ENCODE results near the gene ARID2. TPM values are rescaled to one million over a fixed set of nuclear protein-coding genes. Genes with fewer than 3 reads are reported as not detected.

ARID2 gene
- total RNA-seq, 4 donors from 2014 or later = 10.5 to 25.0 (median 11.7) TPM

DNA sequence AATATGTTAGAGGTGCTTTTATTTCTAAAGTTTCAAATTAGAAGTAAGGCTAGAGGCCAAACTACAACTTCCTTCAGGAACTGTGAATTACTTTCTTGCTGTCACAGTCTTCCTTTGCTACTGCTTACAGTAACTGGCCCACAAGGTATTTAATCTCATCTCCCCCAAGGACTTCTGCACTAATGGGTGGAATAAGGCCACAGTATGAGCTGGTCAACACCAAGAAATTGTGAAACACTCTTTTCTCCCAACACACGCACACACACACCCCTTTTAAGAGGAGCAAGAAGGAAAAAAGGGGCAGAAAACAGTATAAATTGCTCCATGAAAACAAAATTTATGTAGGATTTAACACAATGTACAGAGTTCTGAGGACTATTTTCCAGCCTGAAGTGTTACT is 215.3 kb downstream of the ARID2 start:
- Histone ChIP-seq H3K27me3 (no peaks in the 10 kb centered on the region), H3K27ac (no peak overlapping the region), H3K4me1 (no peaks in the 10 kb centered on the region), H3K4me3 (no peak overlapping the region), H3K9me3 (no peaks in the 10 kb centered on the region), H3K36me3 (peaks cover 0 to 56% of the 10 kb centered on the region in 2 donors)
- no peak for ATAC-seq
- no peak for DNase-seq
- in situ Hi-C loops (cut with MboI; ENCODE audit: low sequenced_read_pairs in 4 of 4) (no loop called here), intact Hi-C loops (cut with DNase I; ENCODE audit: low total_unique reads) (no loop called here)
- TF ChIP-seq, protein P1, sequence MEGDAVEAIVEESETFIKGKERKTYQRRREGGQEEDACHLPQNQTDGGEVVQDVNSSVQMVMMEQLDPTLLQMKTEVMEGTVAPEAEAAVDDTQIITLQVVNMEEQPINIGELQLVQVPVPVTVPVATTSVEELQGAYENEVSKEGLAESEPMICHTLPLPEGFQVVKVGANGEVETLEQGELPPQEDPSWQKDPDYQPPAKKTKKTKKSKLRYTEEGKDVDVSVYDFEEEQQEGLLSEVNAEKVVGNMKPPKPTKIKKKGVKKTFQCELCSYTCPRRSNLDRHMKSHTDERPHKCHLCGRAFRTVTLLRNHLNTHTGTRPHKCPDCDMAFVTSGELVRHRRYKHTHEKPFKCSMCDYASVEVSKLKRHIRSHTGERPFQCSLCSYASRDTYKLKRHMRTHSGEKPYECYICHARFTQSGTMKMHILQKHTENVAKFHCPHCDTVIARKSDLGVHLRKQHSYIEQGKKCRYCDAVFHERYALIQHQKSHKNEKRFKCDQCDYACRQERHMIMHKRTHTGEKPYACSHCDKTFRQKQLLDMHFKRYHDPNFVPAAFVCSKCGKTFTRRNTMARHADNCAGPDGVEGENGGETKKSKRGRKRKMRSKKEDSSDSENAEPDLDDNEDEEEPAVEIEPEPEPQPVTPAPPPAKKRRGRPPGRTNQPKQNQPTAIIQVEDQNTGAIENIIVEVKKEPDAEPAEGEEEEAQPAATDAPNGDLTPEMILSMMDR (IDR thresholded peaks at IDR 0.05 in 4 of 5, conservative IDR thresholded peaks at IDR 0.05 in 1 of 5) = no peak
- TF ChIP-seq POLR2A (IDR thresholded peaks at IDR 0.05) = no peak

DNA sequence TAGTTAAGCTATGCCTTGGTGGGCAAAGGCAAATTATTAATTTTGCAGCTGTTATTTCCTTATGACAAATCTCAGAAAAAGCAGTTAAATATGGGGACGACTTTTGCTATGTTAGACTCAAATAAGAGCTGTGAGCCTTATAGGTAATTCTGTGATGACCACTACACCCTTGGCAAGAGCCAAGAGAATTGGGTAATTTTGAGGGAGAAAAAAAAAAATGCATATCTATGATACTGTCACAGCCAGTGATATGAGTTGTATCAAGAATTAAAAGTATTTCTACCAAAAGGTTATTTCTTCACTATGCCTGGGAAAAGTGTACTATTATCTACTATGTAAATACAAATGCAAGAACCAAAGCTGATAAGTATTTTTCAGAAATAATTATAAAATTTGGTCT is 216.9 kb downstream of the ARID2 start:
- no peak for DNase-seq
- Histone ChIP-seq H3K4me1 (no peaks in the 10 kb centered on the region), H3K9me3 (no peaks in the 10 kb centered on the region), H3K4me3 (no peak overlapping the region), H3K27ac (no peak overlapping the region), H3K36me3 (peaks cover 0 to 52% of the 10 kb centered on the region in 2 donors), H3K27me3 (no peaks in the 10 kb centered on the region)
- intact Hi-C loops (cut with DNase I; ENCODE audit: low total_unique reads) (no loop called here), in situ Hi-C loops (cut with MboI; ENCODE audit: low sequenced_read_pairs in 4 of 4) (no loop called here)
- TF ChIP-seq, protein P1 (IDR thresholded peaks at IDR 0.05 in 4 of 5, conservative IDR thresholded peaks at IDR 0.05 in 1 of 5) = no peak
- TF ChIP-seq POLR2A (IDR thresholded peaks at IDR 0.05) = no peak
- ATAC-seq = no peak

DNA sequence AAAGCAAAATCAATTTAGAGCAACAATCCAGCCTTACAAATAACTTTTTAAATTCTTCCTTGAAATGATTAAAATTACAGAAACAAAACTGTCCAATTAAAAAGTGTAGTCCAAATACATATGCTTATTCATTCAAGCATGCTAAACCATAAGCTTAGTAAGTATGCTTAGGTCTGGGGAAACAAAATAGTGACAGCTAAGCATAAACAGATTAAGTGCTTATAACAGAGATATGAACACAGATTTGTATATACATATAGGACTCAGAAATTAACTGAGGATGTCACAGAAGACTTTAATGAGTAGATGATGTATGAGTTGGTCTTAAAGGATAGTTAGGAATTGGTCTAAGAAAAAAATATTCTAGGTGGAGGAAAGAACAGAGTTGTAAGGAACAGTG is 219.0 kb downstream of the ARID2 start:
- Histone ChIP-seq H3K27ac (no peak overlapping the region), H3K27me3 (no peaks in the 10 kb centered on the region), H3K4me1 (no peaks in the 10 kb centered on the region), H3K9me3 (no peaks in the 10 kb centered on the region), H3K4me3 (no peak overlapping the region), H3K36me3 (peaks cover 0 to 35% of the 10 kb centered on the region in 2 donors)
- in situ Hi-C loops (cut with MboI; ENCODE audit: low sequenced_read_pairs in 4 of 4) = no loop called here
- DNase-seq (no peak), ATAC-seq (no peak)
- intact Hi-C loops (cut with DNase I; ENCODE audit: low total_unique reads) = no loop called here
- no peak for TF ChIP-seq POLR2A (IDR thresholded peaks at IDR 0.05)
- TF ChIP-seq, protein P1 (IDR thresholded peaks at IDR 0.05 in 4 of 5, conservative IDR thresholded peaks at IDR 0.05 in 1 of 5) = no peak

All from gastrocnemius medialis (tissue), 4 donors.